ENCODE data around the gene CSTPP1.

CSTPP1 gene

GRCh38 chr11:46916286-46917108 lies 20.1 kb upstream of the CSTPP1 start:
- Histone ChIP-seq H3K79me2 (ENCODE audit: insufficient read depth, low read depth) (no peaks in the 10 kb centered on the region), H3K27ac (no peak overlapping the region), H3K36me3 (ENCODE audit: insufficient read depth) (no peaks in the 10 kb centered on the region), H4K20me1 (ENCODE audit: insufficient read depth) (no peaks in the 10 kb centered on the region), H3K27me3 (ENCODE audit: insufficient read depth, low read depth) (peaks cover 14% of the 10 kb centered on the region; the same call in 1 of the 2 replicates), H3K4me2 (no peak overlapping the region), H3K4me3 (IDR thresholded peaks at IDR 0.05; ENCODE audit: insufficient read depth, low read depth, low read length) (no peak overlapping the region), H3K9ac (no peak overlapping the region), H3K4me1 (ENCODE audit: low read depth, poor library complexity, severe bottlenecking) (peaks cover 12% of the 10 kb centered on the region), H2AFZ (ENCODE audit: low read depth) (no peak overlapping the region)
- no peak for TF ChIP-seq CTCF (conservative IDR thresholded peaks at IDR 0.05; ENCODE audit: low read depth, low read length)

- H3K27ac ChIP-seq: no peak overlapping the region
- no peak overlapping the region for H3K9ac ChIP-seq
- no peak overlapping the region for H2AFZ ChIP-seq (ENCODE audit: low read depth)
- H4K20me1 ChIP-seq (ENCODE audit: insufficient read depth): no peaks in the 10 kb centered on the region
- no peak overlapping the region for H3K4me3 ChIP-seq (IDR thresholded peaks at IDR 0.05; ENCODE audit: insufficient read depth, low read depth, low read length)
- peak overlapping the region; percentile 57; the same call in 1 of the 2 replicates for H3K4me2 ChIP-seq
- TF ChIP-seq CTCF (conservative IDR thresholded peaks at IDR 0.05; ENCODE audit: low read depth, low read length): no peak
- H3K36me3 ChIP-seq (ENCODE audit: insufficient read depth): no peaks in the 10 kb centered on the region
- peaks cover 14% of the 10 kb centered on the region; the same call in 1 of the 2 replicates for H3K27me3 ChIP-seq (ENCODE audit: insufficient read depth, low read depth)
- H3K79me2 ChIP-seq (ENCODE audit: insufficient read depth, low read depth): no peaks in the 10 kb centered on the region
- peaks cover 12% of the 10 kb centered on the region for H3K4me1 ChIP-seq (ENCODE audit: low read depth, poor library complexity, severe bottlenecking)
Measured at GRCh38 chr11:46917109-46917761, 19.3 kb upstream of the CSTPP1 start.

- peaks cover 12% of the 10 kb centered on the region for H3K4me1 ChIP-seq (ENCODE audit: low read depth, poor library complexity, severe bottlenecking)
- no peak overlapping the region for H3K4me3 ChIP-seq (IDR thresholded peaks at IDR 0.05; ENCODE audit: insufficient read depth, low read depth, low read length)
- H3K79me2 ChIP-seq (ENCODE audit: insufficient read depth, low read depth): no peaks in the 10 kb centered on the region
- peaks cover 14% of the 10 kb centered on the region; the same call in 1 of the 2 replicates for H3K27me3 ChIP-seq (ENCODE audit: insufficient read depth, low read depth)
- H3K9ac ChIP-seq: peak overlapping the region; percentile 30; the same call in 1 of the 2 replicates
- TF ChIP-seq CTCF (conservative IDR thresholded peaks at IDR 0.05; ENCODE audit: low read depth, low read length): no peak
- H2AFZ ChIP-seq (ENCODE audit: low read depth): peak overlapping the region; percentile 82
- peak overlapping the region; percentile 57 for H3K4me2 ChIP-seq
- no peaks in the 10 kb centered on the region for H3K36me3 ChIP-seq (ENCODE audit: insufficient read depth)
- H3K27ac ChIP-seq: no peak overlapping the region
- H4K20me1 ChIP-seq (ENCODE audit: insufficient read depth): no peaks in the 10 kb centered on the region
Measured at GRCh38 chr11:46917762-46918082, 18.8 kb upstream of the CSTPP1 start.

GRCh38 chr11:46918083-46918787 lies 18.3 kb upstream of the CSTPP1 start, which contains the start of gene LRP4:
Gene LRP4, minus strand, starts transcription at chr11:46918550. Its CDS starts 171 bp downstream, at chr11:46918379.
- Histone ChIP-seq H3K36me3 (ENCODE audit: insufficient read depth) (no peaks in the 10 kb centered on the region), H3K27ac (no peak within 1 kb of the TSS), H3K4me2 (peak within 1 kb of the TSS; percentile 71), H3K4me3 (IDR thresholded peaks at IDR 0.05; ENCODE audit: insufficient read depth, low read depth, low read length) (no peak within 1 kb of the TSS), H3K9ac (peak within 1 kb of the TSS; percentile 30; the same call in 1 of the 2 replicates), H4K20me1 (ENCODE audit: insufficient read depth) (no peaks in the 10 kb centered on the region), H3K79me2 (ENCODE audit: insufficient read depth, low read depth) (no peaks in the 10 kb centered on the region), H3K27me3 (ENCODE audit: insufficient read depth, low read depth) (peaks cover 14% of the 10 kb centered on the region; the same call in 1 of the 2 replicates), H2AFZ (ENCODE audit: low read depth) (peak within 1 kb of the TSS; percentile 82), H3K4me1 (ENCODE audit: low read depth, poor library complexity, severe bottlenecking) (peaks cover 12% of the 10 kb centered on the region)
- TF ChIP-seq CTCF (conservative IDR thresholded peaks at IDR 0.05; ENCODE audit: low read depth, low read length): no peak

Data from KMS-11 (cell line).